ENCODE data around the gene SLAMF1.
A peak's percentile ranks its signal among the peaks of the same experiment; 100 is the strongest.

DNA sequence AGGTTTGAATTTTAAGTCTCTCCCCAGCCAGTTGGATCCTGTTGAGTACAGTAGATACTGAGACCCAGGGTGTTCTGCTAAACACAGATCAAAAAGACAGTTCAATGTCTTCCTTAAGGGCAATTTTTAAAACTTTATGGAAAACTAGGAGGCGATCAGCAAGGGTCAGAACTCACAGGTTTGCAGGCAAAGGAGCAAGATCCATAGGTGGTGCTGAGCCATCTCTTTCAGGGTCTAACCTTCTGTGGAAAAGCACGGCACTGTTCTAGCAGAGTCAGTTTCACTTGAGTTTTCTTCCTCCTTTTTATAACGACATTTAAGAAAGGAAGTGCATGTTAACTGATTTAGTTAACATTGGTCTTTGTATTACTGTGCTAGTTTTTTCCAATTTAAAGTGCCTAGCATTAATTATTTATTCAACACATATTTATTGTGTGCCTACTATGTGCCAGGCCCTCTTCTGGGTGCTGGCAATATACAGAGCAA lies 67.6 kb downstream of the SLAMF1 start, which contains the start of gene CD84:
- TF ChIP-seq CTCF (IDR thresholded peaks at IDR 0.05) (no peak), POLR2A (IDR thresholded peaks at IDR 0.05) (peak in 2 of 4 donors; percentile 15 to 56)
